Common myeloid progenitor, CD34-positive (primary cell): ENCODE results near the gene MATK.

Experiments
- CTCF ChIA-PET: fragments of 350-600 bp; sonication (Branson Sonifier 250); formaldehyde crosslinking; loops from one replicate; lab custom pipeline; 2021; ENCODE audit warnings: antibody characterized with exemption; lab: Charles Lee
- POLR2A ChIA-PET: fragments of 350-600 bp; sonication (Branson Sonifier 250); formaldehyde crosslinking; loops from one replicate; lab custom pipeline; 2021; ENCODE audit warnings: antibody characterized with exemption; lab: Charles Lee
- DNase-seq, 3 donors: peaks; one replicate each; pipeline versions ENCODE4 v3.0.0 to v3.0.0-alpha.2; 2013
- H3K27ac ChIP-seq, 2 experiments: 1 replicate in 1 of 2; 2 replicates in 1 of 2; pipeline ENCODE4 v1.7.0; 2013; ENCODE audit warnings: inconsistent platforms in 2 of 2, low read length in 2 of 2, mild to moderate bottlenecking in 2 of 2, low read depth in 1 of 2, moderate library complexity in 1 of 2; ENCODE audit not compliant: severe bottlenecking in 2 of 2, insufficient read depth in 1 of 2, poor library complexity in 1 of 2
- H3K27me3 ChIP-seq, 5 experiments: replicated peaks in 2 of 5; 1 replicate in 3 of 5; 2 replicates in 2 of 5; pipeline versions ENCODE4 v1.6.1 to v1.7.0; 2013; ENCODE audit warnings: low read length in 4 of 5, mild to moderate bottlenecking in 2 of 5, moderate library complexity in 2 of 5, inconsistent platforms in 1 of 5; ENCODE audit not compliant: insufficient read depth in 5 of 5, control insufficient read depth in 4 of 5
- H3K36me3 ChIP-seq, 4 experiments: 1 replicate in 2 of 4; 2 replicates in 2 of 4; pipeline versions ENCODE4 v1.6.1 to v1.7.0; 2013; ENCODE audit warnings: low read length in 3 of 4, control low read depth in 1 of 4, mild to moderate bottlenecking in 1 of 4; ENCODE audit not compliant: control insufficient read depth in 4 of 4, insufficient read depth in 4 of 4
- H3K4me1 ChIP-seq, 4 experiments: 1 replicate in 3 of 4; 2 replicates in 1 of 4; pipeline versions ENCODE4 v1.6.1 to v1.7.1; 2013; ENCODE audit warnings: low read length in 3 of 4, mild to moderate bottlenecking in 3 of 4, control low read depth in 1 of 4, inconsistent platforms in 1 of 4, moderate library complexity in 1 of 4; ENCODE audit not compliant: control insufficient read depth in 4 of 4, insufficient read depth in 4 of 4; ENCODE audit errors: control extremely low read depth in 1 of 4
- H3K4me3 ChIP-seq, 7 experiments: 1 replicate in 4 of 7; 2 replicates in 3 of 7; pipeline versions ENCODE4 v1.5.1 to v1.7.0; 2013; ENCODE audit warnings: mild to moderate bottlenecking in 7 of 7, low read length in 6 of 7, moderate library complexity in 6 of 7, inconsistent platforms in 2 of 7, low read depth in 2 of 7, control low read depth in 1 of 7; ENCODE audit not compliant: insufficient read depth in 4 of 7, control insufficient read depth in 1 of 7; ENCODE audit errors: extremely low read depth in 1 of 7
- H3K9me3 ChIP-seq, 5 experiments: 1 replicate in 4 of 5; 2 replicates in 1 of 5; pipeline versions ENCODE4 v1.6.1 to v1.7.1; 2013; ENCODE audit warnings: low read length in 4 of 5, mild to moderate bottlenecking in 2 of 5, inconsistent platforms in 1 of 5, low read depth in 1 of 5, moderate library complexity in 1 of 5; ENCODE audit not compliant: control insufficient read depth in 4 of 5, insufficient read depth in 2 of 5; ENCODE audit errors: control extremely low read depth in 1 of 5
- WGBS: methylation state at CpG from one replicate; pipeline ENCODE4 v1.1.5; 2013; ENCODE audit not compliant: insufficient coverage; 5-methylcytosine and 5-hydroxymethylcytosine counted together

The MATK gene

DNA sequence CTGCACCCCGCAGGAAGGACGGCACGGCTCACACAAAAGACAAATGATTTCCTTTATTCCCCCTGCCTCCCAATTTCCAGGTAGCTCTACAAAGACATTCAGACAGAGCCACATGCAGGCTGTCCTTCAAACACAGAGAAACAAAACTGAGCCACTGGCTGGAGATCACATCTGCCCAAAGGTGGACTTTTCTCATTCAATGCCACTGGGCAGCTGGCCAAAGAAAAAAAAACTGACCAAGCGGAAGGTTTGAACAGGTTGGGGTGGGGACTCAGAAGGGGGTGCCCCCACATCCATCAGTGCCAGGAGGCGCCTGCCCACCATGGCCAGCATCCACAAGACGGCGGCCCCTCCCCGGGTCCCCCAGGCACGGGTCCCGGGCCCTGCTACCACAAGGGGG is 17.8 kb upstream of the MATK start:
- ChIA-PET CTCF (interaction anchor here (1.4 kb wide), 1 partner anchor 14 kb away, joined by 5 read pairs; no protein-coding TSS in a partner anchor), POLR2A (no interaction called here)
- DNase-seq: no peak
- H3K36me3 ChIP-seq: no peaks in the 10 kb centered on the region
- H3K4me1 ChIP-seq: peaks cover 0 to 26% (median 13%) of the 10 kb centered on the region in 4 experiments
- 89% methylated on average over 4 of the region's 10 CpGs for WGBS
- H3K9me3 ChIP-seq: no peaks in the 10 kb centered on the region
- H3K27me3 ChIP-seq: peaks cover 0 to 25% (median 9%) of the 10 kb centered on the region in 5 experiments
- H3K4me3 ChIP-seq: no peak overlapping the region
- H3K27ac ChIP-seq: no peak overlapping the region

DNA sequence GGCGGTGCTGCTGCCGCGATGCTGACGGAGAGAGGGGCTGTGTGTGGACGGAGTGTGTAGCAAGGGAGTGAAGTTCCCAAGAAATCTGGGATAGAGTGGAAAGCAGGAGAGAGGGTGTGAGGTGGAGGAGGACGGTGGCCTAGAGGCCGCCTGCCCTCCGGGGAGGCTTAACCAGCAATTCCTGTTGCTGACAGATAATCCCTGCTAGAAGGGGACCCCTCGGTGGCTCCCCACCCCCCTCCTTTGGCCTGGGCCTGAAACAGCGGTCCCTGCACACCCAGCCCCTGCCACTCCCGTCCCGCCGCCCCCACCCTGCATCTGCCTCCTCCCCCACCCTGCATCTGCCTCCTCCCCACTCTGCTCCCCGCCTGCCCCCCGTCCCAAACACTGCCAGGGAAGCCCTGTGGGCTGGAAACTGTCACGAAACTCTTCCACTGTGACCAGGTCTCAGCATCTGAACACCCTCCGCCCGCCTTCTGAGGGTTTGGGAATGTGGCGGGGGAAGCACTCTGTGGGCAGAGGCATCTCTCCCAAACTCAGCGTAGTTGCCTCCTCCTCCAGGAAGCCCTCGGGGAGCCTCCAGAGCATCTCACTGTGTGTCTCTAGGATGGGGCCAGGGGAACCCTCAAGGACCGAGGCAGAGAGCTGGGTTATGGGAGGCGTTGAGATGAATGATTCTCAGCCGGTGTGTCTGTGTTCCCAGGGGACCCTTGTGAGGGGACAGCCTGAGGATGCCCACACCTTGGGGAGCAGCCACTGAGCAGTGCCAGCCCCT is 17.1 kb upstream of the MATK start:
- Histone ChIP-seq H3K36me3 (no peaks in the 10 kb centered on the region), H3K9me3 (no peaks in the 10 kb centered on the region), H3K27me3 (peaks cover 0 to 25% (median 9%) of the 10 kb centered on the region in 5 experiments), H3K4me1 (peaks cover 0 to 23% (median 14%) of the 10 kb centered on the region in 4 experiments), H3K27ac (no peak overlapping the region), H3K4me3 (no peak overlapping the region)
- ChIA-PET CTCF (interaction anchor here (1.4 kb wide), 1 partner anchor 15 kb away, joined by 5 read pairs; no protein-coding TSS in a partner anchor), POLR2A (no interaction called here)
- 88% methylated on average over 10 of the region's 24 CpGs for WGBS
- DNase-seq: no peak

DNA sequence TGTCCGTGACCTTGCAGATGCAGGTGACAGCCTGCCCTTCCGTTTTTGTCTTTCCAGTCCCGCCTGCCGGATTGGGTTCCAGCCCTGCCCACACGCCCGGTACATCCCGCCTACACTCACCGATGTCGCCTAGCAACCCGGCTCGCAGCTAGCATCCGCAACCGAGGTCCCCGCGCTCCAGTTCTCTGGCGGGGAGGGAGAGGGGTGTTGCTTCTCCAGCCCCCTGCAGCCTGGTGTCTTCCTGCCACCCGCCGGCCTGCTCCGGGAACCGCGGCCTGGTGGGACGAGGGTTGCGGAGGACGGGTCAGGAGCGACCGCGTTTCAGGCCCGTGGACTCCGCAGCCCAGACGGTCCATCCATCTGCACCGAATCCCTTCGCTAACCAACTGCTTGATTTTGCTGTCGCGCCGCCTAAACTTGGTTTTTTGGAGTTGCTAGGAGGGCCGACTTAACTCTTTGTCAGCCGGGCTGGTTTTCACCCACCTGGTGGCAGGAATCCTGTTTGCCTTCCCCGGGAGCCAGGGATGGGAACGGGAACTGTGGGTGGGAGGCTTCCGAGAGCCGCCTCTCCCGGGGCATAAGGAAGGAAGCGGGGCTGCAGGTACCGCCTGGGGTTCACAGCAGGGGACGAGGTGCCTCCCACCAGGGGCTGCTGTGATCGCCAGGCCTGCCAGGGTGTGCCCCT is 15.4 kb upstream of the MATK start:
- peaks cover 0 to 25% (median 9%) of the 10 kb centered on the region in 5 experiments for H3K27me3 ChIP-seq
- H3K36me3 ChIP-seq: no peaks in the 10 kb centered on the region
- peaks cover 0 to 23% (median 15%) of the 10 kb centered on the region in 4 experiments for H3K4me1 ChIP-seq
- under 1% methylated on average over 40 of the region's 46 CpGs for WGBS
- peaks cover 0 to 5% (median 4%) of the 10 kb centered on the region in 5 experiments for H3K9me3 ChIP-seq
- no peak overlapping the region for H3K27ac ChIP-seq
- H3K4me3 ChIP-seq: peak overlapping the region in 3 of 7 experiments; percentile 40 to 43 (median 42)
- POLR2A ChIA-PET: no interaction called here
- peak in 2 of 3 donors; percentile 63 to 64 for DNase-seq
- CTCF ChIA-PET: no interaction called here

DNA sequence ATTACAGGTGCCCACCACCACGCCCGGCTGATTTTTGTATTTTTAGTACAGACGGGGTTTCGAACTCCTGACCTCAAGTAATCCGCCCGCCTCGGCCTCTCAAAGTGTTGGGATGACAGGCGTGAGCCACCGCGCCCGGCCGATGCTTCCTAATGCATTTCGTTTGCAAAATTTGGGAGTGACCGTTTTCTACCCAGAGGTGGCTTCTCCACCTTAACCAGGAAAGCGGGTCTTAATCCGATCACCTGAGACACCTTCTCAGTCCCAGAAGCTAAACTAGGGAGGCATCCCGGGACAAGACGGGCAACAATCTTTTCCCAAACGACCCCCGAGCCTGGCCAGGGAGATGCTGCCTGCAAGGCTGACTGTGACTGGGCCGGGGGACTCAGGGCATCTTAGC is 14.8 kb upstream of the MATK start:
- Histone ChIP-seq H3K27me3 (peaks cover 0 to 25% (median 9%) of the 10 kb centered on the region in 5 experiments), H3K4me1 (peaks cover 0 to 23% (median 15%) of the 10 kb centered on the region in 4 experiments), H3K4me3 (peak overlapping the region in 1 of 7 experiments; percentile 43), H3K27ac (no peak overlapping the region), H3K9me3 (peaks cover 0 to 10% (median 7%) of the 10 kb centered on the region in 5 experiments), H3K36me3 (no peaks in the 10 kb centered on the region)
- ChIA-PET CTCF (no interaction called here), POLR2A (no interaction called here)
- DNase-seq: no peak
- 26% methylated on average over 18 of the region's 21 CpGs for WGBS

DNA sequence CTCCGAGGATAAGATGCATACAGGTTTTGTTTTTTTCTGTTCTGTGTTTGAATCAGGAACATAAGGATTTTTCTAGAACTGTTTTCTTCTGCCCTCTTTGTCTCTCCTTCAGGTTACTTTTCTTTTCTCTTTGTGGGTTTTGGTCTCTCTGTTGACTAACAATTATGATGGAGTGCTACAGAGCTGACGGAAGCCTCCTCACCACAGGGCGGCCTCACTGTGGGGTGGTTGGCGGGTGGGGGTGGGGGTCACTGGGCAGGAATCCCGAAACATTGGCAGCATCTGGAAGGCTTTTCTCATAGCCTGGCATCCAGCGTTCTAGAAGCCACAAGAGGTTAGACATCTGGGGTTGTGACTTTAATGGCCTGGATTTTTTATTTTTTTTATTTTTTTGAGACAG is 12.0 kb upstream of the MATK start:
- CTCF ChIA-PET: interaction anchor here (1.0 to 1.4 kb wide), 3 partner anchors 24 to 49 kb away, joined by 3 to 4 read pairs (median 3); partner anchors contain the start of gene MRPL54
- no peak overlapping the region for H3K27ac ChIP-seq
- WGBS: 20% methylated on average over 6 of the region's 6 CpGs

DNA sequence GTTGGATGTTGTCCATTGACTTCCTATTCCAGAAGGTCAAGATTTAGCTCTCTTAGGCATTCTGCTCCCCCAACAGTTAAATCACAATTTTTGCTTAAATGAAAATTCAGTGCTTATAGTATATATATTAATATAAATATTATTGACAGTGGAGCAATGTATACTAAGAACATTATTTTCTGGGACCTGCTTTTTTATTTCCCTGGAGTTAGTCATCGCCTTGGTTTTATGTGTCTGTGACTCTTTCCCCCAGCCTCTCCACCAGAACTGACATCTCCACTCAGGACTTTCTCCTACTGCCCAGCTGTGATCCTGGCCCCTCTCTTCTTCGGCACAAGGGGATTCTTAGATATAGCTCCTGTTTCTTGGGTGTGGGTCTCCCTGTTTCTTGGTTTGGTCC is 10.2 kb upstream of the MATK start:
- H3K4me1 ChIP-seq: peaks cover 0 to 15% (median 5%) of the 10 kb centered on the region in 4 experiments
- WGBS: 91% methylated on average over 1 of the region's 2 CpGs

More for the DNA sequence above, 12.0 kb upstream of the MATK start:
- no peak overlapping the region for H3K4me3 ChIP-seq
- POLR2A ChIA-PET: interaction anchor here (0.7 to 1.5 kb wide), 3 partner anchors 9 to 36 kb away, joined by 3 to 10 read pairs (median 4); partner anchors contain the start of gene MRPL54
- no peaks in the 10 kb centered on the region for H3K36me3 ChIP-seq
- H3K27me3 ChIP-seq: peaks cover 0 to 25% (median 9%) of the 10 kb centered on the region in 5 experiments
- H3K9me3 ChIP-seq: peaks cover 0 to 10% (median 7%) of the 10 kb centered on the region in 5 experiments
- peaks cover 0 to 22% (median 14%) of the 10 kb centered on the region in 4 experiments for H3K4me1 ChIP-seq
- peak; percentile 58 to 83 (median 79) for DNase-seq

More for the DNA sequence above, 10.2 kb upstream of the MATK start:
- Histone ChIP-seq H3K27ac (no peak overlapping the region), H3K36me3 (no peaks in the 10 kb centered on the region), H3K27me3 (peaks cover 0 to 13% (median 6%) of the 10 kb centered on the region in 5 experiments), H3K9me3 (peaks cover 0 to 10% (median 7%) of the 10 kb centered on the region in 5 experiments), H3K4me3 (no peak overlapping the region)
- POLR2A ChIA-PET: no interaction called here
- CTCF ChIA-PET: interaction anchor here (0.8 to 2.0 kb wide), 3 partner anchors 12 to 53 kb away, joined by 3 to 7 read pairs (median 6); no protein-coding TSS in a partner anchor
- no peak for DNase-seq
